Measurements from ENCODE around the gene STIP1. TPM values are rescaled to one million over a fixed set of nuclear protein-coding genes. Genes with fewer than 3 reads are reported as not detected.

STIP1 gene
- total RNA-seq, 4 donors from 2014 or later: 81.6 to 116 (median 104) TPM

DNA sequence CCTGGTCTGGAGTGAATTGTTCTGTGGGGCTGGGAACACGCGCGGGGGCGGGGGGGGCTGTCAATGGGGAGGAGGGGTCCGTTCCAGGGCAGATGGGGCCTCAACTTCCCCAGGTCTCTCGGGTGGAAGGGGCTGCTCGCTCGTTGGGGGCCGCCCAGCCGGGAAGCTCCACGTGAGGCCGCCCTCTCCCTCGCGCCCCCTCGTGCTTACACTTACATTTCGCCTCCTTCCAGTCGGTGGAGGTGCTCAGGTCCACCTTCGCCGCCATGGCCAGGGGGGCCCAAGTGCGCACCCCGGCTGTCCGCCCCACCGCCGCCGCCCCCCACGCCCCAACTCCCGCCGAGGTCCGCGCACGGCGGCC is 20.5 kb upstream of the STIP1 start:
- no peak for TF ChIP-seq CTCF (IDR thresholded peaks at IDR 0.05)
- no peak for TF ChIP-seq POLR2A (IDR thresholded peaks at IDR 0.05)
- intact Hi-C loops (cut with DNase I): no loop called here
- peak overlapping the region; percentile 60 to 97 (median 76) for H3K4me3 ChIP-seq
- H3K27ac ChIP-seq: peak overlapping the region; percentile 84 to 95 (median 90)
- WGBS, 2 donors: no CpG with 5 or more reads among the region's 32 CpGs
- H3K36me3 ChIP-seq: peaks cover 0 to 4% (median 0%) of the 10 kb centered on the region in 3 donors
- H3K4me1 ChIP-seq: peaks cover 18 to 38% (median 20%) of the 10 kb centered on the region in 3 donors
- DNase-seq: no peak
- no peaks in the 10 kb centered on the region for H3K9me3 ChIP-seq
- no peaks in the 10 kb centered on the region for H3K27me3 ChIP-seq

DNA sequence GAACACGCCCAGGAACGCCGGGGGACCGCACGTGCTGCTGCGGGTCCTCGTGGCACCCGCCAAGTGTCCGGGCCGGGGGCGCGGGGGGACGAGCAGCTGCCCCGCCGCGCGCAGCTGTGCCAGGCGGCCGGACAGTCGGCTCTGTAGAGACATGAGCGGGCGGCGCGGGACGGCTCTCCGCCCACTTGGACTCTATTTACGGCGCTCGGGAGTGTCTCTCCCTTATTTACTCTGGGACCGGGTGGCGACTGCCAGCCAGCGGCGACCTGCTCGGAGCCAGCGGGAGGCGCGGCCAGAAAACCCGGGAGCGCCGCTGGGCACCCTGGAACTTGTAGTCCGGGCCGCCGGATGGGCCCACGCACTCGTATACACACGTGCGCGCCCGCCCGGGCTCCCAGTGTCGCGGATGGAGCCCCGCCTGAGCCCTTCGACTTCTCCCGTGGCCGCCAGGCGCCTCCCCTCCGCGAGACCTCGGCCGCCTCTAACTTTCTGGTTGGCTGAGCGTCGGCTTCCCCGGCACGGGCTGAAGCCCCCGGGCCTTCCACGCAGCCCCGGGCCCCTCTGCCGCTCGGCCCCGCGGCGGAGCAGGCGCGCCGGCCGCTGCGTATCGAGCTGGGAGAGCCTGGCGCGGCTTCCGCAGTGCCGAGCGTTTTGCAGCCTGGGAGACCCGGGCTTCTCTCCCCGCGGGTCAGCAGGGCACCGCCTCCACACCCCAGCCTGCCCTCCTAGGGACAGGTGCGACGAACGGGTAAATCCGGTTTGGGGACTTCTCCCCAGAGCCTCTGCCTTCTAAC is 19.9 kb upstream of the STIP1 start, which contains the start of gene MACROD1:
MACROD1 (minus strand) TSS at position 272 of the 794 bp plus-strand sequence; CDS start at position 153, 119 bp downstream.
- H3K27ac ChIP-seq: peak within 1 kb of the TSS; percentile 84 to 95 (median 90)
- peaks cover 0 to 4% (median 0%) of the 10 kb centered on the region in 3 donors for H3K36me3 ChIP-seq
- WGBS, 2 donors: 0% methylated on average over 14 of the region's 92 CpGs; no CpG with 5 or more reads in 1 of the 2 donors
- H3K9me3 ChIP-seq: no peaks in the 10 kb centered on the region
- peaks cover 18 to 38% (median 20%) of the 10 kb centered on the region in 3 donors for H3K4me1 ChIP-seq
- no peaks in the 10 kb centered on the region for H3K27me3 ChIP-seq
- DNase-seq: no peak
- peak within 1 kb of the TSS; percentile 60 to 97 (median 76) for H3K4me3 ChIP-seq
- intact Hi-C loops (cut with DNase I): no loop called here
- TF ChIP-seq POLR2A (IDR thresholded peaks at IDR 0.05) (peak in 3 of 4 donors; percentile 4 to 39 (median 39)), CTCF (IDR thresholded peaks at IDR 0.05) (peak in 1 of 6 experiments; percentile 6)

DNA sequence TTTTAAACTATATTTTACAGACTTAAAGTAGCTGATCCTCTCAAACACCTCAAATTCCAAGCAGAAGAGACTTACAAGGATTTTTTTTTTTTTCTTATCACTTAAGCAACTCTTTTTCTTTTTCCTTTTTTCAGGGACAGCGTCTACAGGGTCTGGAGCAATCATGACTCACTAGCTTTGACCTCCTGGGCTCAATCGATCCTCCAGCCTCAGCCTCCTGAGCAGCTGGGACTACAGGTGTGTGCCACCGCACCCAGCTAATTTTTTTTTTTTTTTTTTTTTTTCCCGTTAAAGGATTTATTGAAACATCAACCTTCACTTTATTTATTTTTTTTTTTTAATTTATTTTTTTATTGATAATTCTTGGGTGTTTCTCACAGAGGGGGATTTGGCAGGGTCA is 15.6 kb upstream of the STIP1 start:
- intact Hi-C loops (cut with DNase I): no loop called here
- no peaks in the 10 kb centered on the region for H3K36me3 ChIP-seq
- DNase-seq: no peak
- peaks cover 0 to 5% (median 0%) of the 10 kb centered on the region in 3 donors for H3K9me3 ChIP-seq
- H3K4me3 ChIP-seq: no peak overlapping the region
- 84% methylated on average over 4 of the region's 4 CpGs for WGBS, 2 donors
- peaks cover 9 to 20% (median 9%) of the 10 kb centered on the region in 3 donors for H3K4me1 ChIP-seq
- TF ChIP-seq POLR2A (IDR thresholded peaks at IDR 0.05) (no peak), CTCF (IDR thresholded peaks at IDR 0.05) (no peak)
- H3K27ac ChIP-seq: no peak overlapping the region
- H3K27me3 ChIP-seq: no peaks in the 10 kb centered on the region

DNA sequence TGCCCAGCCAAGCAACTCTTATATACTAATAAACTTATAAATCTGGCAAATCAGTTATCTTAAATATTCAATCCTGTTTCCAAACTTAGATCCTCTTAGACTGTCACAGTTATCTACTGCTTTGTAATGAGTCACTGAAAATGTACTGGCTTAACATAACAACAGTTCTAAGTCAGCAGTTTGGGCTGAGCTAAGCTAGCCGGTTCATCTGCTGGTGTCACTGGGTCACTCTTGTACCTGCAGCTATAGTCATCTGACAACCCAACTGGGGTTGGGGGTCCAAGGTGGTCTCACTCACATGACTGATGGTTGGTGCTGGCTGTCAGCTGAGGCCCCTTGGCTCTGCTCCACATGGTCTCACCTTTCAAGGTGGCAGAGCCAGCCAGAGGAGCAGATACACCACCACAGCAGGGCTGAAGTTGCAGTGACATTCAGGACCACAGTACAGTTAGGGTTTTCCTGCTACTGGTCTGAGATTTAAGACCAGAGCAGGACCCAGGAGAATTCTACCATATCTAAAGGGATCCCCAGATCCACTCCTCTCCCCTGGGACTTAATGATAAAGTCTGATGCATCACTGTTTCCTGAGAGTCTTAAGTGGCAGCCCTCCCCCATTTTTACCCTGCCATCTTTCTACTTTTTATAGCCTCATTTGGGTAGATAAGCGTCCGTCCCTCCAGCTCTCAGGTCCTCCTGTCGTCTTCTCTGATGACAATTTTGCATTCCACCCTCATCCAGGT is 12.2 kb upstream of the STIP1 start:
- H3K4me3 ChIP-seq: no peak overlapping the region
- TF ChIP-seq POLR2A (IDR thresholded peaks at IDR 0.05): no peak
- TF ChIP-seq CTCF (IDR thresholded peaks at IDR 0.05): no peak
- H3K27ac ChIP-seq: no peak overlapping the region
- no peaks in the 10 kb centered on the region for H3K27me3 ChIP-seq
- WGBS, 2 donors: 79 to 86% methylated on average over 4 of the region's 4 CpGs
- peaks cover 0 to 5% (median 0%) of the 10 kb centered on the region in 3 donors for H3K9me3 ChIP-seq
- DNase-seq: no peak
- intact Hi-C loops (cut with DNase I): no loop called here
- no peaks in the 10 kb centered on the region for H3K4me1 ChIP-seq
- no peaks in the 10 kb centered on the region for H3K36me3 ChIP-seq

GRCh38 chr11:64176751-64177150 is 9.2 kb upstream of the STIP1 start:
- no peak for DNase-seq
- TF ChIP-seq CTCF (IDR thresholded peaks at IDR 0.05): no peak
- TF ChIP-seq POLR2A (IDR thresholded peaks at IDR 0.05): no peak
- Histone ChIP-seq H3K9me3 (peaks cover 0 to 5% (median 0%) of the 10 kb centered on the region in 3 donors), H3K27ac (no peak overlapping the region), H3K4me3 (no peak overlapping the region), H3K4me1 (peaks cover 9 to 13% (median 12%) of the 10 kb centered on the region in 3 donors), H3K27me3 (no peaks in the 10 kb centered on the region), H3K36me3 (no peaks in the 10 kb centered on the region)
- intact Hi-C loops (cut with DNase I): no loop called here
- WGBS, 2 donors: 77 to 84% methylated on average over 8 of the region's 8 CpGs
